Endothelial cell (in vitro differentiated cells): ENCODE results near the gene SPATA25. TPM values are rescaled to one million over a fixed set of nuclear protein-coding genes. Genes with fewer than 3 reads are reported as not detected.
A peak's percentile ranks its signal among the peaks of the same experiment; 100 is the strongest.

Experiments used
- DNase-seq: peaks from one replicate; pipeline ENCODE4 v3.0.0; 2021; ENCODE audit warnings: low spot score
- H3K27ac Mint-ChIP-seq: one replicate; pipeline ENCODE4 v1.8.0; 2021; ENCODE audit warnings: mixed read lengths, inconsistent platforms; ENCODE audit not compliant: unreplicated experiment
- H3K27me3 Mint-ChIP-seq: one replicate; pipeline ENCODE4 v1.8.0; 2021; ENCODE audit warnings: mild to moderate bottlenecking, moderate library complexity, mixed read lengths, inconsistent platforms; ENCODE audit not compliant: unreplicated experiment
- H3K36me3 Mint-ChIP-seq: one replicate; pipeline ENCODE4 v1.8.0; 2021; ENCODE audit warnings: mild to moderate bottlenecking, low read depth, mixed read lengths, inconsistent platforms; ENCODE audit not compliant: unreplicated experiment
- H3K4me1 Mint-ChIP-seq: one replicate; pipeline ENCODE4 v1.8.0; 2021; ENCODE audit warnings: mild to moderate bottlenecking, mixed read lengths, inconsistent platforms; ENCODE audit not compliant: unreplicated experiment
- H3K4me3 Mint-ChIP-seq: one replicate; pipeline ENCODE4 v1.8.0; 2021; ENCODE audit warnings: mild to moderate bottlenecking, mixed read lengths, inconsistent platforms; ENCODE audit not compliant: unreplicated experiment
- H3K9me3 Mint-ChIP-seq: one replicate; pipeline ENCODE4 v1.8.0; 2021; ENCODE audit warnings: mixed read lengths, inconsistent platforms; ENCODE audit not compliant: unreplicated experiment
- total RNA-seq: library from RNA; stranded (reverse); fragmentation: NEBNext Ultra II Directional; extraction: Animal tissue kit (Norgen Biotek cat#: 25700); gene quantifications from one replicate; pipeline ENCODE4 v1.2.1, GENCODE V29; 2021; ENCODE audit not compliant: unreplicated experiment
- TF ChIP-seq, protein P1 (sequence below): fragments of 200-600 bp; sonication (generic); IDR thresholded peaks from one replicate; pipeline ENCODE4 v1.5.0; 2021; ENCODE audit warnings: antibody characterized with exemption; ENCODE audit not compliant: unreplicated experiment

SPATA25 gene
- total RNA-seq, 1 donor from 2014 or later, result 0.62 TPM

DNA sequence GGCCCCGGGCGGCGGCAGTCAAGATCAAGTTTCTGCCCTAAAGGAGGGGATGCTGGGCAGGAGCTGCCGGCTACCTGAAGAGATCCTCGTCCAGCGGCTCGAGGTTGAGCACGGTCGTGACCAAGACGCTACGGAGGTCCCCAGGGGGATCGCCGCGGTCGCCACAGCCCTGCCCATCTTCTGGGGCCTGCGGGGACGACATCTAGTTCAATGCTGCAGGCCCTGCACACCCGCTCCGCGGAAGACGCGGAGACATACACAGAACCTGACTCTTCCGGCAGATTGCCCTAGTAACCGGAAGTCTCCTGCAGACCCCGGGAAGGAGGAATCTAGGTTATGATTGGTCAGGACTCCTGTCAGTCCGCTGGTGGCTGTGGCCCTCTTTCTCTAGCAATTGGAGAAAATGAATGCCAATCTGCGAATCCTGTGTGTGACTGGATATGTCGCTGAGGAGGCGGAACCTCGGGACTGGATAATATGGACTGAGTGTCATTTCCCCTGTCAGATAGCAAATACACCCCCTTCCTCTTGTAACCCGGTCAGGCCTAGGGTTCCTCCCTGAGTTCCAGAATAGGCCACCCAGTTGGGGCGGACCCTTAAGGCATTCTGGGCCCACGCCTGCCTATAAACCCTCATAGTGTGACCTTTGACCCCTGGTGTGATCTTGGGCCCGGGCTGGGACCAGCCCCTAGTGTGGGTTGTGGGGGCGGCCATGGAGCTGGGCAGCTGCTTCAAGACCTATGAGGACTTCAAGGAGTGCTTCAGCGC, 30.1 kb downstream of the SPATA25 start, which contains the start of the genes ACOT8 and ZSWIM3:
TSS of gene ACOT8 (minus strand) at position 279 of the 768 bp plus-strand sequence. CDS start at position 202, 77 bp downstream.
TSS of gene ZSWIM3 (plus strand) at position 501 of the 768 bp plus-strand sequence. CDS start at position 713, 212 bp downstream.
- peaks cover 7% of the 10 kb centered on the region for H3K27me3 Mint-ChIP-seq
- H3K27ac Mint-ChIP-seq, result peak within 1 kb of the TSS; percentile 95
- TF ChIP-seq, protein P1, sequence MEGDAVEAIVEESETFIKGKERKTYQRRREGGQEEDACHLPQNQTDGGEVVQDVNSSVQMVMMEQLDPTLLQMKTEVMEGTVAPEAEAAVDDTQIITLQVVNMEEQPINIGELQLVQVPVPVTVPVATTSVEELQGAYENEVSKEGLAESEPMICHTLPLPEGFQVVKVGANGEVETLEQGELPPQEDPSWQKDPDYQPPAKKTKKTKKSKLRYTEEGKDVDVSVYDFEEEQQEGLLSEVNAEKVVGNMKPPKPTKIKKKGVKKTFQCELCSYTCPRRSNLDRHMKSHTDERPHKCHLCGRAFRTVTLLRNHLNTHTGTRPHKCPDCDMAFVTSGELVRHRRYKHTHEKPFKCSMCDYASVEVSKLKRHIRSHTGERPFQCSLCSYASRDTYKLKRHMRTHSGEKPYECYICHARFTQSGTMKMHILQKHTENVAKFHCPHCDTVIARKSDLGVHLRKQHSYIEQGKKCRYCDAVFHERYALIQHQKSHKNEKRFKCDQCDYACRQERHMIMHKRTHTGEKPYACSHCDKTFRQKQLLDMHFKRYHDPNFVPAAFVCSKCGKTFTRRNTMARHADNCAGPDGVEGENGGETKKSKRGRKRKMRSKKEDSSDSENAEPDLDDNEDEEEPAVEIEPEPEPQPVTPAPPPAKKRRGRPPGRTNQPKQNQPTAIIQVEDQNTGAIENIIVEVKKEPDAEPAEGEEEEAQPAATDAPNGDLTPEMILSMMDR, result no peak
- peak; percentile 94 for DNase-seq
- H3K9me3 Mint-ChIP-seq, result no peaks in the 10 kb centered on the region
- H3K4me1 Mint-ChIP-seq, result peaks cover 18% of the 10 kb centered on the region
- peak within 1 kb of the TSS; percentile 95 for H3K4me3 Mint-ChIP-seq
- H3K36me3 Mint-ChIP-seq, result peaks cover 6% of the 10 kb centered on the region

DNA sequence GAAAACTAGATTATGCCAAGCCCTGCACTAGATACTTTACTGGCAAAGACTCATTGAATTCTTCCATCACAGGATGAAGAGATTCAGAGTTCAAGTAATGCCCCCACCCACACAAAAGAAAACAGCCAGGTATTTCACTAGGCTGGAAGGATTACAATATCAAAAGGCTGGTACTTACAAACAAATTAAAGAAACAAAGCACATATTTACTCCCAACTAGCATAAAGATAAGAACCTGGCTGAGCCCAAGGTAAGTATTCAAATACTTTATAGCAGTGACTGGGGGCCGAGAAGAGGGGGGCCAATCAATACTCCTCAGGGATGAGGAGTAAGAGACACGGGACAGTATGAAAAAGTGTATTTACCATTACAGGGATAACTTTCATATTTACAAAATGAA, 33.9 kb downstream of the SPATA25 start:
- TF ChIP-seq, protein P1, result no peak
- Mint-ChIP-seq H3K9me3 (no peaks in the 10 kb centered on the region), H3K27me3 (peaks cover 7% of the 10 kb centered on the region), H3K4me1 (peaks cover 15% of the 10 kb centered on the region), H3K4me3 (no peak overlapping the region), H3K36me3 (peaks cover 30% of the 10 kb centered on the region), H3K27ac (no peak overlapping the region)
- no peak for DNase-seq

DNA sequence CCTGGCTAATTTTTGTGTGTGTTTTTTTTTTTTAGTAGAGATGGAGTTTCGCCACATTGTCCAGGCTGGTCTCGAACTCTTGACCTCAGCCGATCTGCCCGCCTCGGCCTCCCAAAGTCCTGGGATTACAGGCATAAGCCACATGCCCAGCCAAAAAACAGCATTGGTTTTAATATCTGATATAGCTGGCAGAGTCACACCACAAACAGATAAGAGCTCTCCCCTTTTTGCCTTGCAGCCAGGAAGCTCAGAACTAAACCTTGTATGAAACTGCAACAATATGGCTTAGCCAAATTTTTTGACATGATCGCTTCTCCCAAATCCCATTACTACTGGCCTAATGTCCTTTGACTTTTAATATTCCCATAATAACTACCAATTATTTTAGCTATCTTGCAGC, 35.1 kb downstream of the SPATA25 start:
- Mint-ChIP-seq H3K27me3 (peaks cover 4% of the 10 kb centered on the region), H3K4me3 (no peak overlapping the region), H3K9me3 (no peaks in the 10 kb centered on the region), H3K27ac (no peak overlapping the region), H3K36me3 (peaks cover 32% of the 10 kb centered on the region), H3K4me1 (peaks cover 10% of the 10 kb centered on the region)
- TF ChIP-seq, protein P1, result no peak
- no peak for DNase-seq

DNA sequence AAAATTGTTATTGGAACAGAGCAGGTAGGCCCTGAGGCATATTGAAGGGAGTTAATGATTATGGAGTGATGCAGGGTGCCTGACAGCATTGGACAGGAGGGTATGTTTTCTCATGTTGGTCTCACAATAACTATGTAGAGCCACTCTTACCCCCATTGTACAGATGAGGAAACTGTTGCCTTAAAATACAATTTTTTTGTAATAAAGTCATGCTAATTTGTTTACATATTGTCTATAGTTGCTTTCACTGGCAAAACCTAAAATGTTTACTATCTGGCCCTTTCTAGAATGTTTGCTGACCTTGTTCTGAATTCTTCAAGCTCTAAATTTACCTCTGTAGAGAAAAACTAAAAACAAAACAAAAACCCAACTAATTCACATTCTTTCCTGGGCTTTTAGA, 35.9 kb downstream of the SPATA25 start:
- Mint-ChIP-seq H3K9me3 (no peaks in the 10 kb centered on the region), H3K4me3 (no peak overlapping the region), H3K27me3 (peaks cover 4% of the 10 kb centered on the region), H3K27ac (no peak overlapping the region), H3K4me1 (peaks cover 6% of the 10 kb centered on the region), H3K36me3 (peaks cover 32% of the 10 kb centered on the region)
- DNase-seq, result no peak
- TF ChIP-seq, protein P1, result no peak

DNA sequence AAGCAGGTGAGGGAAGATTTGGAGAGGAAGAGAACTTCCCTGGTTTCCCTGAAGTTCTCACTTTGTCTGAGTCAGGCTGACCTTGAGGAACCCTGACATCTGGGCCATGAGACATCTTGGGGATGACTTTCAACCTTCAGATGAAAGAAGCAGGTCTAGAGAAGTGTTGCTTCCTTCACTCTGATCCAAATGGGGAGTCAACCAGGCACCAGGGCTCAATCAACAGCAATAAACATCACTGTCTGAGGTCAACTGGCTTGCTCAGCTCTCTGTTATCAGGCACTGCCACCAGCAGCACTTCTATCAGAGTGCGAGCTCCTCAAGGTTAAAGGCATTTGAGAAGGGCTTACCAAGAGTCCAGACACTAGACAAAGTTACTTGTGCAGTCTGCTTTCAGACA, 36.5 kb downstream of the SPATA25 start:
- Mint-ChIP-seq H3K27me3 (peaks cover 4% of the 10 kb centered on the region), H3K9me3 (no peaks in the 10 kb centered on the region), H3K27ac (no peak overlapping the region), H3K4me3 (peak overlapping the region; percentile 40), H3K36me3 (peaks cover 32% of the 10 kb centered on the region), H3K4me1 (peaks cover 3% of the 10 kb centered on the region)
- no peak for DNase-seq
- TF ChIP-seq, protein P1, result no peak
